Upper lobe of left lung (tissue), 6 donors: ENCODE results near the gene SLC6A3. TPM values are rescaled to one million over a fixed set of nuclear protein-coding genes. Genes with fewer than 3 reads are reported as not detected.

Source experiments
- ATAC-seq, 2 donors: fragments of 200-7000 bp; cut with Tn5 transposase; one replicate each; pipeline ENCODE4 v1.9.1; 2022; ENCODE audit warnings: mild to moderate bottlenecking in 2 of 2, moderate library complexity in 2 of 2; ENCODE audit not compliant: low FRiP score in 2 of 2
- DNase-seq, 2 donors: peaks; one replicate each; pipeline ENCODE4 v3.0.0-alpha.2; 2019 to 2020
- H3K27ac ChIP-seq, 4 donors: fragments of 200-600 bp; sonication (generic); one replicate each; pipeline ENCODE4 v1.5.1; 2016 to 2019
- H3K27me3 ChIP-seq, 4 donors: fragments of 200-600 bp; sonication (generic); one replicate each; pipeline ENCODE4 v1.5.1; 2017 to 2019
- H3K36me3 ChIP-seq, 4 donors: fragments of 200-600 bp; sonication (generic); one replicate each; pipeline ENCODE4 v1.5.1; 2016 to 2019
- H3K4me1 ChIP-seq, 4 donors: fragments of 200-600 bp; sonication (generic); one replicate each; pipeline ENCODE4 v1.5.1; 2018 to 2019
- H3K4me3 ChIP-seq, 4 donors: fragments of 200-600 bp; sonication (generic); one replicate each; pipeline ENCODE4 v1.5.1; 2017 to 2019; ENCODE audit warnings: mild to moderate bottlenecking in 2 of 4, moderate library complexity in 1 of 4
- H3K9me3 ChIP-seq, 4 donors: fragments of 200-600 bp; sonication (generic); one replicate each; pipeline ENCODE4 v1.5.1; 2018 to 2019
- EP300 ChIP-seq, 4 donors: sonication (generic); formaldehyde crosslinking; IDR thresholded peaks; one replicate each; pipeline ENCODE4 v1.5.1; 2017; ENCODE audit warnings: antibody characterized with exemption in 4 of 4, control low read depth in 2 of 4
- POLR2A ChIP-seq, 4 donors: fragments of 450-650 bp; IDR thresholded peaks; one replicate each; pipeline ENCODE4 v1.5.1; 2016 to 2017; ENCODE audit warnings: antibody characterized with exemption in 4 of 4, mild to moderate bottlenecking in 2 of 4
- POLR2AphosphoS5 ChIP-seq, 2 donors: sonication (generic); formaldehyde crosslinking; IDR thresholded peaks; one replicate each; pipeline ENCODE4 v1.5.1; 2017; ENCODE audit warnings: antibody characterized with exemption in 2 of 2
- WGBS, 2 donors: methylation state at CpG; one replicate each; pipeline ENCODE4 v1.1.5; 2017 to 2018; 5-methylcytosine and 5-hydroxymethylcytosine counted together
- total RNA-seq, 6 donors: library from RNA; depleted of rRNA in 4 of 6; stranded (reverse); fragments of >200 nt in 4 of 6; gene quantifications; one replicate each; pipeline versions ENCODE4 v1.1.0 to v1.2.1, GENCODE V29; 2016 to 2021
- TF ChIP-seq, protein P1 (sequence below), 6 experiments: fragments of 450-650 bp in 4 of 6; fragments of 200-600 bp in 2 of 6; sonication (generic) in 2 of 6; IDR thresholded peaks; one replicate each; pipeline ENCODE4 v1.5.1; 2016 to 2019; ENCODE audit warnings: antibody characterized with exemption in 6 of 6
- donor health status: DM: no; HTN: no; CAD: no; lungs with moderate emphysema.
- donor health status: DM: no; HTN: yes; CAD: no; lungs with severe emphysema.

SLC6A3 gene
- total RNA-seq, 6 donors from 2014 or later: 0.15 to 1.2 (median 0.36) TPM; not detected in 2

DNA sequence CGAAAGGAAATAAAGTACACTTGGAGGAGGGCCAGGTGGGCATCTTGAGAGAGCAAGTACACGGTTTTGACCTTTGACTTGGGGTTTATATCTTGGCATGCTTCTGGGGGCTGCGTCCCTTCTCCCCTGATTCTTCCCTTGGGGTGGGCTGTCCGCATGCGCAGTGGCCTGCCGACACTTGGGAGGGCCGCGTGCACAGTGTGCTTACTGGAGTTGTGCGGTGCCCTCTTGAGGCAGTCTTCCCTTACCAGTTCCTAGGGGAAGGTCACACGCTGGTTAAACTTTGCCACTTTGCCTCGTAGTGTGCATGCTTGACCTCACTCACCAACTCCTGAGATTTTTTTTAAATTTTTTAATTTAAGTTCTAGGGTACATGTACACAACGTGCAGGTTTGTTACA lies 96.0 kb downstream of the SLC6A3 start:
- ATAC-seq (no peak), DNase-seq (no peak)
- Histone ChIP-seq H3K27ac (no peak overlapping the region), H3K9me3 (no peaks in the 10 kb centered on the region), H3K4me3 (no peak overlapping the region), H3K4me1 (peaks cover 8 to 14% (median 10%) of the 10 kb centered on the region in 4 donors), H3K36me3 (no peaks in the 10 kb centered on the region), H3K27me3 (no peaks in the 10 kb centered on the region)
- no peak for TF ChIP-seq POLR2AphosphoS5 (IDR thresholded peaks at IDR 0.05)
- no peak for TF ChIP-seq POLR2A (IDR thresholded peaks at IDR 0.05)
- no peak for TF ChIP-seq EP300 (IDR thresholded peaks at IDR 0.05)
- TF ChIP-seq, protein P1, sequence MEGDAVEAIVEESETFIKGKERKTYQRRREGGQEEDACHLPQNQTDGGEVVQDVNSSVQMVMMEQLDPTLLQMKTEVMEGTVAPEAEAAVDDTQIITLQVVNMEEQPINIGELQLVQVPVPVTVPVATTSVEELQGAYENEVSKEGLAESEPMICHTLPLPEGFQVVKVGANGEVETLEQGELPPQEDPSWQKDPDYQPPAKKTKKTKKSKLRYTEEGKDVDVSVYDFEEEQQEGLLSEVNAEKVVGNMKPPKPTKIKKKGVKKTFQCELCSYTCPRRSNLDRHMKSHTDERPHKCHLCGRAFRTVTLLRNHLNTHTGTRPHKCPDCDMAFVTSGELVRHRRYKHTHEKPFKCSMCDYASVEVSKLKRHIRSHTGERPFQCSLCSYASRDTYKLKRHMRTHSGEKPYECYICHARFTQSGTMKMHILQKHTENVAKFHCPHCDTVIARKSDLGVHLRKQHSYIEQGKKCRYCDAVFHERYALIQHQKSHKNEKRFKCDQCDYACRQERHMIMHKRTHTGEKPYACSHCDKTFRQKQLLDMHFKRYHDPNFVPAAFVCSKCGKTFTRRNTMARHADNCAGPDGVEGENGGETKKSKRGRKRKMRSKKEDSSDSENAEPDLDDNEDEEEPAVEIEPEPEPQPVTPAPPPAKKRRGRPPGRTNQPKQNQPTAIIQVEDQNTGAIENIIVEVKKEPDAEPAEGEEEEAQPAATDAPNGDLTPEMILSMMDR (IDR thresholded peaks at IDR 0.05): no peak
- 50 to 52% methylated on average over 11 to 12 of the region's 12 CpGs for WGBS, 2 donors

DNA sequence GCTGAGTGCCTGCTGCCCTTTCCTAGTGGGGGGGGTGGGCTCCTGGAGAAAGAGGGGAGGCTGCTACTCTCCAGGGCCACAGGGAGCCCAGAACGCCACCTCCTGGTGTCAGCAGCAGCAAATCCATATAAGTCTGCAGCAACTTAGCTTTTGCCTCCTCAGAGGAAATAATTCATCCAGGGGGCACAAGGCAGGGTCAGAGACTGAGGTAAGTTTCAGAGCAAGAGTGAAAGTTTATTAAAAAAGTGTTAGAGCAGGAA lies 96.3 kb downstream of the SLC6A3 start:
- H3K36me3 ChIP-seq: no peaks in the 10 kb centered on the region
- 64 to 80% methylated on average over 1 of the region's 1 CpG for WGBS, 2 donors
- no peaks in the 10 kb centered on the region for H3K27me3 ChIP-seq
- H3K4me3 ChIP-seq: no peak overlapping the region
- H3K27ac ChIP-seq: no peak overlapping the region
- H3K9me3 ChIP-seq: no peaks in the 10 kb centered on the region
- TF ChIP-seq, protein P1 (IDR thresholded peaks at IDR 0.05): no peak
- no peak for TF ChIP-seq POLR2A (IDR thresholded peaks at IDR 0.05)
- no peak for TF ChIP-seq EP300 (IDR thresholded peaks at IDR 0.05)
- TF ChIP-seq POLR2AphosphoS5 (IDR thresholded peaks at IDR 0.05): no peak
- DNase-seq: no peak
- peaks cover 10 to 17% (median 13%) of the 10 kb centered on the region in 4 donors for H3K4me1 ChIP-seq
- ATAC-seq: no peak

DNA sequence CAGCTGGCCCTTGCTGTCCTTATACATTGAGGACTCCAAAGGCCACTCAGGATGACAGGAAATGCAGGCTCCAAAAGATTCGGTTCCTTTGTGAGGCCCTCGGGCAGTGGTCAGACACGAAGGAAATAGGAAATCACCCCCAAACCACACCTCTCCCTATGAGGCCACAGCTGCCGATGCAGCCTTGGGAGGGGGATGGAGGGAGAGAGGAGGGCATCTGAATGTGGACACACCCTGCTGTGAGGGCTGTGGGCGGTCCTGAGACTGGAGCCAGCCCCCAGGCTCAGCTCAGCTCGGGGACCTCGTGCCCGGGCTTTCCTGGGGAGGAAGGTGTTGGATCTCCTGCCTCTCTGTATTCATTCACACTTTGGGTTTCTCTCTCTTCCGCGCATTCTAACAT lies 97.7 kb downstream of the SLC6A3 start:
- no peak for ATAC-seq
- Histone ChIP-seq H3K4me1 (peaks cover 23 to 30% (median 27%) of the 10 kb centered on the region in 4 donors), H3K27ac (no peak overlapping the region), H3K27me3 (no peaks in the 10 kb centered on the region), H3K9me3 (no peaks in the 10 kb centered on the region), H3K36me3 (peaks cover 0 to 3% (median 1%) of the 10 kb centered on the region in 4 donors), H3K4me3 (no peak overlapping the region)
- DNase-seq: no peak
- WGBS, 2 donors: 49 to 60% methylated on average over 10 of the region's 10 CpGs
- TF ChIP-seq POLR2AphosphoS5 (IDR thresholded peaks at IDR 0.05) (no peak), POLR2A (IDR thresholded peaks at IDR 0.05) (no peak), EP300 (IDR thresholded peaks at IDR 0.05) (no peak)
- TF ChIP-seq, protein P1 (IDR thresholded peaks at IDR 0.05): no peak

DNA sequence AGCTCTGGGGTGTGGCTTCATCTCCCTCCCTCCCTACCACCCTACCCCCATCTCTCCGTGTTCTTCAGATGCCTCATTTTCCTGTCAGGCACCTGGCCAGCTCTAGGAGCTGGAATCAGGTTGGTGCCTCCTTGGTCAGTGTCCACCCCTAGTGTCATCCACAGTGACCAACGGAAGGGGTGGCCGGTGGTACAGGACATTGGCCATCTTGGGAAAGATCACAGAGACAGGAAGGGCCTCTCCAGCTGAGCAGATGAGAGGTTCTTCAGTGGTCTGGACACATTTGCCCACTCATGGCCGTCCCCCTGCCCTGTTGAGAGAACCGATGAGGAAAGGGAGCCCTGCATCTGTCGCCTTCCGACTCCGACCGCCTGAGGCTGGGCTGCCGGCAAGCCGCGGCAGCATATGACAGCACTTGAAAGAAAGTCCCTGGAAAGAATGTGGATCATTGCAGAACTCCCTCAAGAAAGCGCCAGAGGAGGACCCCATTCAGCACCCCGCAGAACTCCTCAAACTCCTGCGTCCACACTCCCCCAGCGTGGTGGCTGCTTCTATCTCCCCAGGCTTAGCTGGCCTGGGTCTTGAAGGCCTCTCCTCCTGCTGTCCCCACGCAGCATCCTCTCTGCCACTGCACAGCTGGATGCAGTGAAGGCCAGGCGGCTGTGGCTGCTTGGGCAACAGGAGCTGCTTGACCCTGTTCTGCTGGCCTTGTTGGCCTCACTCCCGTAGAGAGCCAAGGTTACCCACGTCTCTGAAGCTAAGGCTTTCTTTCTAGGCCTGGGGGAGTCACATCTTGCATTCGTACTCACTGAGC lies 98.4 kb downstream of the SLC6A3 start:
- no peaks in the 10 kb centered on the region for H3K9me3 ChIP-seq
- no peak overlapping the region for H3K4me3 ChIP-seq
- TF ChIP-seq POLR2A (IDR thresholded peaks at IDR 0.05) (no peak), EP300 (IDR thresholded peaks at IDR 0.05) (no peak), POLR2AphosphoS5 (IDR thresholded peaks at IDR 0.05) (no peak)
- TF ChIP-seq, protein P1 (IDR thresholded peaks at IDR 0.05): no peak
- H3K4me1 ChIP-seq: peaks cover 23 to 38% (median 31%) of the 10 kb centered on the region in 4 donors
- H3K27me3 ChIP-seq: no peaks in the 10 kb centered on the region
- no peak overlapping the region for H3K27ac ChIP-seq
- ATAC-seq: no peak
- DNase-seq: no peak
- 84 to 91% methylated on average over 19 to 21 of the region's 21 CpGs for WGBS, 2 donors
- peaks cover 1 to 10% (median 8%) of the 10 kb centered on the region in 4 donors for H3K36me3 ChIP-seq
